IPS-18c (cell line): ENCODE results near the gene RERG.

ENCODE experiments used
- H3K4me3 ChIP-seq: 2 replicates; pipeline ENCODE4 v1.7.0; 2013; ENCODE audit warnings: low read depth, mild to moderate bottlenecking, low read length, moderate library complexity; ENCODE audit not compliant: insufficient read depth
- H3K9me3 ChIP-seq: one replicate; pipeline ENCODE4 v1.6.1; 2013; ENCODE audit warnings: mild to moderate bottlenecking, low read length, moderate library complexity; ENCODE audit not compliant: control insufficient read depth, insufficient read depth

RERG gene

DNA sequence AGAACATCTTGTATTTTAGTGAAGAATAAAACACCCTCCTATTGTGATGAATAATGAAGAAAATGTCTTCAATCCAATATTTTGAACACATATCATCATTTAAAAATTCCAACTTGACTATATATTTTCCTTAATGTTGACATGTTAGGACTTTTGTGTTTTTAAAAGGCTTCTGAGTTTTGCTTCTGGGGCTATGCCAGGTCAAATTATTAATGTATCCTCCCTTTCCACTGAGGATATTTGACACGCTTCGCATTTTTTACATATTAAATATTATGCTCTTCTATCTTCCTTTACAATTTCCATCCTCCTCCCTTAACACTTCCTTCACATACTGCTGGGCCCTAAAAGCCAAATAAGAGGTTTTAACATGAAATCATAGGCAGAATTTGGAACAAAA is 20.6 kb downstream of the RERG start:
- Histone ChIP-seq H3K9me3 (no peaks in the 10 kb centered on the region), H3K4me3 (no peak overlapping the region)

DNA sequence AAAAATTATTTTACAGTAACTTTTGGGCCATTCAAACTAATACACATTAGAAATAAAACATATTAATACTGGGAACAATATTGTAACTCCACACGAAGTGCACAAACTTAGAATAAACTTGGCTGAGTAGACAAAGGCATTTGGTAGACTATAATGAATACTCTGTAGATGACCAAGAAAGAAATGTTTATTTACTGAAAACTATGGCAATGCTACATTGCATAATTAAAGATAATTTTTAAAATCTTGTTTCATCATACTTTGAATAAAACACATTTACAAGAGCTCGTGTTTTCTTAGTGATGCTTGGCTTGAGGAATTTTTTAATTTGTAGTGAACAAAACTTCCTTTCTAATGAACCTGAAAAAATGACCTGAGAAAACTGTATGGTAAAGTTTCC is 21.3 kb downstream of the RERG start:
- Histone ChIP-seq H3K4me3 (no peak overlapping the region), H3K9me3 (no peaks in the 10 kb centered on the region)

DNA sequence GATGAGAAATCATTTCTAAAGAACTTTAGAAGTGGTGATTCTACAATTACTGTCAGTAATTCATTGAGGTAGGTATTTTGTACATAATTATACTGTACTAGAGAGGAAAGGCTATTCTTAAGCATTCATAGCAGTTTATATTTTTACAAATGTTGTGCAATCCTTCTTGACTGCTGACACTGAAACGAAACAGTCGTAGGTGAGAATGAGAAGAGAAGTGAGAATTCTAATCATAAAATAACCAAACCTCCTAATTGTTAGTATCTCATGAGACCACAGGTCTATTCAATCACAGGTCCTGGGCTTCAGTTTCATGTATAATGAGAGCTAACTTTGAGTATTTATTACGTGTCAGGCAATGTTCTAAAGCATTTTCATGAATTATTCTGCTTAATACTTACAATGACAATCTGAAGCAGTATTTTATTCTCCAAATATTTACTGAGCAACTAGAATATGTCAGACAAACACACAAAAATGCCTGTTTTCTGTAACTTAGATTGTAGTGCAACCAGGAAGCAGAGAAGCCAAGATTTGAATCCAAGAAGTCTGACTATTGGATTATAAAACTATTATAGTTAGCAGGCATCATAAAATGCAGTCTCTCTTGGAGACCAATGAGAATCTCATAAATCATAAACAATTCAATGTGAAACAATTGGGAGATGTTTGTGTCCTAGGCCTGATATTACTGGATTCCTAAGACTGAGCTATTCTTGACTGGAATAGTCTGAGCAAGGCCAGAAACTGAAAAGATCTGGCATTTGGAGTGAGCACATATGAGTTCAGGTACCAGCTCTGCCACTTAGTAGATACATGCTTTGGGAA is 24.3 kb downstream of the RERG start:
- Histone ChIP-seq H3K4me3 (no peak overlapping the region), H3K9me3 (no peaks in the 10 kb centered on the region)

DNA sequence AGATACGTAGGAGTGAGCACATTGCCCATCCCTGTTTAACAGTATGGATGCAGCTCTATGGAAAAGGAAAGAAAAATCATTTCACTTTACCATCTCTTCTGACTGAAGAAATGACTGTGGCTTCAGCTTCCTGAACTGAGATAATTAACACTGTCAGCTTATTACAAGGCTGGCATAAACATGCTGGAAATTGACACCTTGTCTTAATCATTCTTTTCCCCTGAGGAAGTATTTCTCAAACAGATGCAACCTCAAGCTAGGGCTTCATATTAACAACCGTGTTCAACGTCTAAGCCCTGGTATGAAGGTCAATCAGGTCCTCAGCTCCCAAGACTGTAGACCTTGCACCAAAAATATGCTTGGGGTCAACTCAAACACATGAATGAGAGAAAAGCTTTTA is 25.0 kb downstream of the RERG start:
- Histone ChIP-seq H3K9me3 (no peaks in the 10 kb centered on the region), H3K4me3 (no peak overlapping the region)

DNA sequence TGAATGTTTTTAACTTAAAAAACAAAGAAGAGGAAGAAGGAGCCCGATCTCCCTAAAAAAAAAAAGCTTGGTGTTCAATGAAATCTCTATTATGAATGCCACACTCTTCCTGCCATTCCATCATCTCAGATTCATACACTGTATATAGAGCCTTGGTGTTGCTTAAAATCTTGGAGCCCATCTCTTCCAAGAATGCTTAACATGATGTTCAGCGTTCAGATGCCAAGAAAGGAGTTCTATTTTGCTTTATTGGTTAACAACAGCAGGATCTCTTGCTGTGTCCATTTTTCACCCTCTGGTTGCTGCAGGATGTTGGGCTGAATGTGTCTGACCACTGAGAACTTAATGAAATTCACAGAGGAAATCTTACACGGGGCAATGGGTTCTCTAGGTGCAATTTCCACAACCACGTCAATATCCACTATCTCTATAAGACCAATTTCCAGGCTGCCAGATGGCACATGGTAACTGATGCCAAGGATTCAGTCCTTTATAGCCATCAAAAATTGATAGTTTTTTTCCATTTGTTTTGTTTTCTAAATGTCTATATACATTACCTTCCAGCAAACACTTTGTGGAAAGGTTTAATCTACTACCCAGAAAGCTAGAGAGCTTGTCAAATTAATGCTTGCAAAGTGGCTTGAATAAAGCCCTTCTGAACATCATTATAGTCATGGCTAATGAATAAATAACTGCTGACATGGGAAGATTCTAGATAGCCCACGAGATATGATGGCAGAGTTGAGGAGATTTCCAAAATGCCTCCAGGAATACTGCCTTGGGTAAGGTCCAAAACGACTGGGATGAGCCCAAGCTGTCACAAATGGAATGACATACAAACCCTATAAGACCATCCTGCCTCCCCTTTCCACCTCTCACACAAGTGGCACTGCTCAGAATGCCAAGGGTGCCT is 26.5 kb downstream of the RERG start:
- Histone ChIP-seq H3K9me3 (no peaks in the 10 kb centered on the region), H3K4me3 (no peak overlapping the region)

DNA sequence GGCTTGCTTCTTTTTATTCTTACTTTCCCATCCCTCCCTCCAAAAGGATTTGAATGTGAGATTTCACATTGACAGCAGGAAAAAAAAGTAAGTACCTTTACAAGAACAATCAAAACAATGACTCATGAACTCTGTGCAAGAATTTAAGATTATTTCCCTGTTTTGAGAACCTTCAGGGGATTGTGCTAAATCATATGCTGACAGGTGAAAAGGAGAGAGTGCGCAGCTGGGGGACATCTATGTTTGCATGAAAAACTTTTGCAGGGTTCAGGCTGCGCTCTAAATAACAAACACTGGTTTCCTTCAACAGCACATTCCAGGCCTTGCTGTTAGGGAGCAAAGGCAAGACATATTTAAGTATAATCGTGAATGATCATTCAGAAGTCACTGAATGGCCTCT is 27.3 kb downstream of the RERG start:
- H3K4me3 ChIP-seq, result no peak overlapping the region

DNA sequence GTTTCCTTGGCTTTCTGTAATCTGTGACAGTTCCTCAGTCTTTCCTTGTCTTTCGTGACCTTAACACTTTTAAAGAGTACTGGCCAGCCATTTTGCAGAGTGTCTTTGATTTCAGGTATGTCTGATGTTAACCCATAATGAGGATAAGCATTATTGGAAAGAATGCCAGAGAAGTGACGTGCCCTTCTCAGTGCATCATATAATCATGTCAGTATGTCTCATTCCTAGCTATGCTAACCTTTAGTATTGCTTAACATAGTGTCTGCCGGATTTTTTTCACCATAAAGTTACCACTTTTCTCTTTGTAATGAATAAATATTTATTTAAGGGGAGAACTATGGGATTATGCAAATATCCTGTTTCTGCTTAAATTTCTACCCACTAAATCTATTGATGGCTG is 28.5 kb downstream of the RERG start:
- Histone ChIP-seq H3K9me3 (no peaks in the 10 kb centered on the region), H3K4me3 (no peak overlapping the region)

More for the DNA sequence above, 27.3 kb downstream of the RERG start:
- no peaks in the 10 kb centered on the region for H3K9me3 ChIP-seq

DNA sequence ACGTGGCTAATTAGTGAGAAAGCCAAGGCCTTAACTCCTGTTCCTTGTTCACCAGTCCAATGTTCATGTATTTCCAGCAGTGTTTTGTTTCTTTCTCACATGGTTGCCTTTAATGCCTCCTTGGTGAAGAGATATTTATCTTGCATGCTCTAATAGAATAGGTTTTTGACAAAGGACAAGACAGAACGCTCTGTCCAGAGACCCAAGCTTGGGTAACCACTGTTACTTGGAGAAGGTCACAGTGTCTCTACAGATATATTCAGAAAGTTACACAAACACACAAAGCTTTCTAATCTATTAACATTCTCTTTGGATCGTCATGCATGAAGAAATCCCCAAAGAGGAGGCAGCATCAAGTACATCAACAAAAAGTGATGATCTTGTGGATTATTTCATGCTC is 33.1 kb downstream of the RERG start:
- Histone ChIP-seq H3K4me3 (no peak overlapping the region), H3K9me3 (no peaks in the 10 kb centered on the region)

DNA sequence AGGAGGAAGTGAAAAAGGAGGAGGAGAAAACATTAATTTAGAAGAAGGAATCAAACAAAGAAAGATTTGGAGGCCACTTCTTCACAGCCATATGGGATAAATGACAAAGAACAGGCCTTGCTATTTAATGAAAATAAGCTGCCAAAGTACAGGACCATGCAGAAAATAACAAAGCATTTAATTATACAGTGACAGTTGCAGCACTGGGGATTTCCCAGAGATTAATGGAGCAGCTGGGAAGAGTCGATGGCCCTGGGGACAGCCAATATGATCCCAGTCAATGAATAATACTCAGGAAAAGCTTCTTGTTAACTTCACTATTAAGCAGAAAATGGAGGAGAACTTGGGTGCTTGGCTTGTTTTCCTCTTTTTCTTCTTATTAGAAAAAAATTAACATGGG is 34.6 kb downstream of the RERG start:
- Histone ChIP-seq H3K9me3 (no peaks in the 10 kb centered on the region), H3K4me3 (no peak overlapping the region)

DNA sequence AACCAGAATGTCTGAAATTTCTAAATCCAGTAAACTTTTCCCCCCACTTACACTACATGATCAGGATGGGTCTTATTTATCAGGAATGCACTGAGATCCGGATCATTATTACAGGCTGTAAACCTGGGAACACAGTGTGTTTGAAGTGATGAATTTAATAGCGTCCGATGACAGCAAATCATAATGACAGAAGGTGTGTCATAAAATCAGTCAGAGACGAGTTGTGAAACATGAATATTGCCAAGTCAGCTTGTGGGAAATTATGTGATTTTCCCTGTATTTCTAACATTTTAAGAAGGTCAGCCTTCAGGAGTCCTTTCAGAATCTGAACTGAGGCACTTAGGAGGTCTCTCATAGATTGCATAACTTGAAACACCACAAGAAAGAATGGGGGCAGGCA is 36.7 kb downstream of the RERG start:
- Histone ChIP-seq H3K9me3 (no peaks in the 10 kb centered on the region), H3K4me3 (no peak overlapping the region)

DNA sequence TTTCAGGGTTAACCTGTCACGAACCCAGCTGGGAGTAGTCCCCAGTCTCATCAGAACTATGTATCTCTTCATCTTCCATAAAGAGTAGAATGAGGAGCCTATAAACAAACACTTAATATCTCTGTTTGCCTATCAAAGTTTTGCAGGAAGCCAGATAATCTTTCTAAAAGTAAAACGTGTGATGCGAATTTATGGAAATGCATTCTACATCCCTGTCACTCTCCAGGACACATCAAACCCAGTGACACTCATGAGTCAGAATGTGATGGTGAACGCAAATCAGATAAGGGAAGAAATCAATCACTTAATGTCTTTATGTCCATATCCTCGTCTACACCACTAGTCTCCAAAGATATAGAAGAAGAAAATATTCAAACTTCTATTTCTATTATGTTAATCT is 37.4 kb downstream of the RERG start:
- Histone ChIP-seq H3K4me3 (no peak overlapping the region), H3K9me3 (no peaks in the 10 kb centered on the region)

DNA sequence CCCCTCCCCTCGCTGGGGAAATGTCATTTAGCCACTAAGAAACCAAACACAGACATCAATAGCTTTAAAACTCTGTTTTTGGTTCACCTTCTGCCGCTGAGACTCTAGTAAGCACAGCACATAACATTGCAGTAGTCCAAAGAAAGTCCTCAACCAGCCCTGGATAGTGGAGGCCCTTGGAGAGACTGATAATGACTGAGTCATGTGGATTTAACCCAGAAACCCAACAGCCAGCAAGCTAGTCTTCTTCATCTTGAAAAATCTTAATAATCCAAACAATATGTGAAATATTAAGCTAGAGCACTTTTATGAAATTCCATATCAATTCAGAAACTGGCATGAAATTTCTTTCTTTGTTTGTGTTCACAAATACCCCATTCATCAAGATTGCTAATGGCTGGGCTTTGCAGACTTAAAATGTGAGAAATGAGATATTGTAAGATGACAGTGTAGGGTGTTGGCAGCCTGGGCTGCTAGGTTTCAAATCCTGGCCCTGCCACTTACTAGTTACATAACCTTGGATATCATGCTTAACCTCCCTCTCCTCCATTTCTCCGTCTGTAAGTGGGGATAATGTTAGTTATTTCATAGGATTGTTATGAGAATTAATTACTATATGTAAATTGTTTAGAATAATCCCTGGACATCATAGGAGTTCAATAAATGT is 40.1 kb downstream of the RERG start:
- Histone ChIP-seq H3K9me3 (no peaks in the 10 kb centered on the region), H3K4me3 (no peak overlapping the region)

DNA sequence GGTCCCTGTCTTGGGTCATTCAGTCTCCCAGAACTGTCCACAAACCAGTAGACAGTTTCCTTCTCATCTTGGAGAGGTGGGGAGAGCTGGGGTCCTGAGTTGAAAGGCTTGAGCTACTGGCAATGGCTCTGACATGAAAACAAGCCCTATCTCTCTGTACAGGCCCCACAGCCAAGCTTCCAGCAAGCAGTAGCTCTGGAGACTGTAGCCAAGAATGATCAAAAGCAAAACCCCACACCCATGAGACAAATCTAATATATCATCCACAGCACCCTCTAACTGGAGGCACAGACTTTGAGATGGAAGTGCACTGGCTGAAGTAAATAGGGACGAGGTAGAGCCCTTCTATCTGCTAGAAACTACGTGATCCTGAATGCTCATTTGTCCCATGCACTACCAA is 40.9 kb downstream of the RERG start:
- no peak overlapping the region for H3K4me3 ChIP-seq

DNA sequence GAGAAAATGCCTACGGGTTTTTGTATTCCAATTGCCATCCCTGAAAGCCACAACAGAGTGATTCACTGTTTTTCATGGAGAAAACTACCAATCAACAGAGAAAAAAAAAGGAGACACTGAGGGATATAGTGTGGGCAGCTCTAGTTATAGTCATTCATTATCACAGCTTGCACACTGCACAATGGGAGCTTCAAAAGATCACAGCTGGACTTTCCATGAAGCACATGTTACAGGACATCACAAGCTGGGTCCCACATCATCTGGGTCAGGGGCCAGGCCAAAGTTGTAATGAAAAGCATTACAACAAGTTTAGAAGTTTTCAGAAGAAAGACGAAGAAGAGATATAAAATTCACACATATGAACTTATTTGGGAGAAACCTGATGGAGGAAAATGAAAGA is 41.5 kb downstream of the RERG start:
- no peak overlapping the region for H3K4me3 ChIP-seq
- H3K9me3 ChIP-seq, result no peaks in the 10 kb centered on the region

More for the DNA sequence above, 40.9 kb downstream of the RERG start:
- no peaks in the 10 kb centered on the region for H3K9me3 ChIP-seq

DNA sequence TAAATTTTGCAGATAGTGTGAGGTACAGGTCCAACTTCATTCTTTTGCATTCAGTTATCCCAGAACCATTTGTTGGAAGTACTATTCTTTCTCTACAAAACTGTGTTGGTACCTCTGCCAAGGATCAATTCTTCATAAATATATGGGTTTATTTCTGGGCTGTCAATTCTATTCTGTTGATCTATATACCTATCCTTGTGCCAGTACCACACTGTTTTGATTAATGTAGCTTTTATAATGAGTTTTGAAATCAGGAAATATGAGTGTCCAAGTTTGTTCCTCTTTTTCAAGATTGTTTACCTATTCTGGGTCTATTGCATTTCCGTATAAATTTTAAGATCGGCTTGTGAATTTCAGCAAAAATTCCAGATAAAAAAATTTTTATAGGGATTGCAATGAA is 48.1 kb downstream of the RERG start:
- H3K4me3 ChIP-seq, result no peak overlapping the region
- no peaks in the 10 kb centered on the region for H3K9me3 ChIP-seq

DNA sequence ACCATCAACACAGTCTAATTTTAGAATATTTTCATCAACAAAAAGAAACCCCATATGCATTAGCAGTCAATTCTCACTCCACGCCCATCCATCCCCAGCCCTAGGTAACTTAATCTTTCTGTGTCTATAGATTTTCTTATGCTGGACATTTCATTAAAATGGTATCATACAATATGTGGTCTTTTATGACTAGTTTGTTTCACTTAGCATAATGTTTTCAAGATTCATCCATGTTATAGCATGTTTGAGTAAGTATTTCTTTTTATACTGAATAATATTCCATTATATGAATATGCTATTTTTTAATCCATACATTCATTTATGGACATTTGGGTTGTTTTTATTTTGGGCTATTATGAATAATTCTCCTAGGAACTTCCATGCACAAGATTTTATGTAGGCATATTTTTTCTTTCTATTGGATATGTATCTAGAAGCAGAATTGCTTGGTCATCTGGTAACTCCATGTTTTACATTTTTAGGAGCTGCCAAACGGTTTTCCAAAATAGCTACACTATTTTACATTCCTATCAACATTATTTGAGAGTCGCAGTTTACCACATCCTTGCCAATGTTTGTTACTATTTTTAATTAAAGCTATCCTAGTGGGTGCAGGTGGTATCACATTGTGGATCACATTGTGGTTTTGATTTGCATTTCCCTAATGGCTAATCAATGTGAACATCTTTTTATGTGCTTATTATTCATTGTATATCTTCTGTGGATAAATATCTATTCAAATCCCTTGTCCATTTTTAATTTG is 49.0 kb downstream of the RERG start:
- H3K4me3 ChIP-seq, result no peak overlapping the region
- no peaks in the 10 kb centered on the region for H3K9me3 ChIP-seq

DNA sequence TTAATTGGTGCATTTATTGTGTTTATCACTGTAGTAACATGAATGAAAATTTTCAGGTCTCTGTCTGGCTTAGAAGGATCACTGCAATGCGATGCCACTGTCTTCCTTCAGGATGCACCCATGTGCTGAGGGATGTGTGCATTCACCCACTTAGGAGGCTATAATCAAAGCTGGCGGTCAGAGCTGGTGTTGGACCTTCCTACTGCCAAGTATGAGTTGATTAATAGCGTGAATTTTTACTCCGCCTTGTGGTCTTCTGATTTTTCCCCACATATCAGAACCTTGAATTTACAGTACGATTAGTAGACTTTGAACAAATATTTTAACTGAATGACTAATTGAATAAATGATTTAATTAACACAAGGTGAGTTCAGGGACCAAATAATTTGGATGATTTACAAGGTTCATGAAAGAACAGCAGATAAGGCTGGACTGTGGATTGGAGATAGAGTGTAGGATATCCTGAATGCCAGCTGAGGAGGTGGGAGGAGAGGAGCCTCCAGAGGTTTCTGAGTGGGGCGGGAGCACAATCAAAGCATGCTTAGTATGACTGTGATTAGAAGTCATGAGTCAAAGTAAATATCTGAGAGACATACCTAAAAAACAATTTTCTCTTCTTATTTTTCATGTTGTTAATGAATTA is 50.1 kb downstream of the RERG start:
- Histone ChIP-seq H3K9me3 (no peaks in the 10 kb centered on the region), H3K4me3 (no peak overlapping the region)
